ENCODE results near the gene TEAD2.

GRCh38 chr19:49349567-49349966 is 12.6 kb downstream of the TEAD2 start:
- TF ChIP-seq POLR2A (IDR thresholded peaks at IDR 0.05; ENCODE audit: low read depth, low read length) (no peak), POLR2AphosphoS5 (IDR thresholded peaks at IDR 0.05; ENCODE audit: low read depth, low read length) (no peak), PAX5 (IDR thresholded peaks at IDR 0.05; ENCODE audit: insufficient read depth, low read length, severe bottlenecking) (no peak), TAF1 (IDR thresholded peaks at IDR 0.05; ENCODE audit: low read depth, low read length) (no peak)

All from GM12891 (cell line).